Immature natural killer cell (primary cell): ENCODE results near the gene C1RL. TPM values are rescaled to one million over a fixed set of nuclear protein-coding genes. Genes with fewer than 3 reads are reported as not detected.
"Not testable (repeated sequence)": the region's sequence is repeated elsewhere in the genome, so short reads cannot be mapped to it uniquely, and the experiment has no call there.

Source experiments
- DNase-seq, 3 donors: peaks; one replicate each; pipeline ENCODE4 v3.0.0; 2022; ENCODE audit warnings: mixed read lengths in 1 of 3
- H3K27ac Mint-ChIP-seq, 6 donors: one replicate each; pipeline ENCODE4 v1.8.0; 2020; ENCODE audit warnings: mixed read lengths in 6 of 6, mild to moderate bottlenecking in 5 of 6, inconsistent platforms in 4 of 6, moderate library complexity in 3 of 6
- H3K27me3 Mint-ChIP-seq, 3 donors: one replicate each; pipeline ENCODE4 v1.8.0; 2020 to 2021; ENCODE audit warnings: low read depth in 3 of 3, mild to moderate bottlenecking in 3 of 3, mixed read lengths in 3 of 3, moderate library complexity in 3 of 3, inconsistent platforms in 1 of 3
- H3K36me3 Mint-ChIP-seq, 3 donors: one replicate each; pipeline ENCODE4 v1.8.0; 2020; ENCODE audit warnings: mixed read lengths in 3 of 3, inconsistent platforms in 2 of 3, mild to moderate bottlenecking in 2 of 3
- H3K4me1 Mint-ChIP-seq, 2 donors: one replicate each; pipeline ENCODE4 v1.8.0; 2020; ENCODE audit warnings: inconsistent platforms in 2 of 2, mild to moderate bottlenecking in 2 of 2, mixed read lengths in 2 of 2, moderate library complexity in 1 of 2
- H3K4me3 Mint-ChIP-seq, 5 donors: one replicate each; pipeline ENCODE4 v1.8.0; 2020; ENCODE audit warnings: mild to moderate bottlenecking in 5 of 5, mixed read lengths in 5 of 5, inconsistent platforms in 3 of 5, moderate library complexity in 3 of 5
- H3K9me3 Mint-ChIP-seq, 6 donors: one replicate each; pipeline ENCODE4 v1.8.0; 2020; ENCODE audit warnings: mild to moderate bottlenecking in 6 of 6, mixed read lengths in 6 of 6, inconsistent platforms in 4 of 6, moderate library complexity in 3 of 6
- polyA plus RNA-seq, 3 donors: library from polyadenylated mRNA; unstranded; fragments of 300-500 nt; fragmentation: Illumina TruSeq; gene quantifications; one replicate each; pipeline ENCODE4 v1.2.3, GENCODE V29; 2021

The C1RL gene
- polyA plus RNA-seq, 3 donors from 2014 or later, result 0.75 to 10.5 (median 8.5) TPM

GRCh38 chr12:7117670-7118069 is 8.7 kb upstream of the C1RL start:
- H3K9me3 Mint-ChIP-seq, result no peaks in the 10 kb centered on the region
- peaks cover 9 to 30% (median 11%) of the 10 kb centered on the region in 3 donors for H3K36me3 Mint-ChIP-seq
- H3K27me3 Mint-ChIP-seq, result peaks cover 0 to 3% (median 0%) of the 10 kb centered on the region in 3 donors
- DNase-seq, result no peak
- no peak overlapping the region for H3K4me3 Mint-ChIP-seq
- no peak overlapping the region for H3K27ac Mint-ChIP-seq
- H3K4me1 Mint-ChIP-seq, result peaks cover 5 to 9% of the 10 kb centered on the region in 2 donors

- peaks cover 9 to 29% (median 11%) of the 10 kb centered on the region in 3 donors for H3K36me3 Mint-ChIP-seq
- peaks cover 5 to 9% of the 10 kb centered on the region in 2 donors for H3K4me1 Mint-ChIP-seq
- no peak for DNase-seq
- no peak overlapping the region for H3K4me3 Mint-ChIP-seq
- H3K9me3 Mint-ChIP-seq, result no peaks in the 10 kb centered on the region
- H3K27me3 Mint-ChIP-seq, result peaks cover 0 to 3% (median 0%) of the 10 kb centered on the region in 3 donors
- no peak overlapping the region for H3K27ac Mint-ChIP-seq
Measured at GRCh38 chr12:7116916-7117315, 7.9 kb upstream of the C1RL start.

GRCh38 chr12:7116196-7116595 is 7.2 kb upstream of the C1RL start:
- H3K4me1 Mint-ChIP-seq, result peaks cover 5 to 9% of the 10 kb centered on the region in 2 donors
- H3K27ac Mint-ChIP-seq, result no peak overlapping the region
- no peaks in the 10 kb centered on the region for H3K9me3 Mint-ChIP-seq
- no peak for DNase-seq
- peaks cover 9 to 27% (median 11%) of the 10 kb centered on the region in 3 donors for H3K36me3 Mint-ChIP-seq
- H3K4me3 Mint-ChIP-seq, result no peak overlapping the region
- peaks cover 0 to 3% (median 0%) of the 10 kb centered on the region in 3 donors for H3K27me3 Mint-ChIP-seq

- Mint-ChIP-seq H3K4me3 (no peak overlapping the region), H3K36me3 (peaks cover 9 to 27% (median 11%) of the 10 kb centered on the region in 3 donors), H3K4me1 (peaks cover 8 to 16% of the 10 kb centered on the region in 2 donors), H3K27me3 (peaks cover 0 to 3% (median 0%) of the 10 kb centered on the region in 3 donors), H3K27ac (no peak overlapping the region), H3K9me3 (no peaks in the 10 kb centered on the region)
- DNase-seq, result no peak
Measured at GRCh38 chr12:7114851-7115250, 5.8 kb upstream of the C1RL start.

GRCh38 chr12:7114008-7114407 is 5.0 kb upstream of the C1RL start:
- Mint-ChIP-seq H3K36me3 (peaks cover 9 to 27% (median 11%) of the 10 kb centered on the region in 3 donors), H3K27me3 (peaks cover 0 to 4% (median 0%) of the 10 kb centered on the region in 3 donors), H3K4me1 (peaks cover 15 to 24% of the 10 kb centered on the region in 2 donors), H3K27ac (no peak overlapping the region), H3K4me3 (no peak overlapping the region), H3K9me3 (no peaks in the 10 kb centered on the region)
- DNase-seq, result no peak

GRCh38 chr12:7113389-7113871 is 4.4 kb upstream of the C1RL start:
- Mint-ChIP-seq H3K27me3 (peaks cover 1 to 3% (median 3%) of the 10 kb centered on the region in 3 donors), H3K4me1 (peaks cover 18 to 24% of the 10 kb centered on the region in 2 donors), H3K9me3 (no peaks in the 10 kb centered on the region), H3K4me3 (no peak overlapping the region), H3K36me3 (peaks cover 9 to 25% (median 10%) of the 10 kb centered on the region in 3 donors), H3K27ac (peak overlapping the region in 4 of 6 donors; percentile 1 to 17 (median 10))
- DNase-seq, result peak; percentile 58 to 63 (median 58)

GRCh38 chr12:7112041-7112440 is 3.0 kb upstream of the C1RL start:
- Mint-ChIP-seq H3K4me1 (peaks cover 27 to 34% of the 10 kb centered on the region in 2 donors), H3K27ac (no peak overlapping the region), H3K36me3 (peaks cover 0 to 20% (median 9%) of the 10 kb centered on the region in 3 donors), H3K9me3 (no peaks in the 10 kb centered on the region), H3K27me3 (peaks cover 1 to 3% (median 3%) of the 10 kb centered on the region in 3 donors), H3K4me3 (no peak overlapping the region)
- DNase-seq, result no peak

GRCh38 chr12:7110661-7111060 is 1.6 kb upstream of the C1RL start:
- H3K4me3 Mint-ChIP-seq, result peak overlapping the region in 1 of 5 donors; percentile 27
- no peak overlapping the region for H3K27ac Mint-ChIP-seq
- peaks cover 40 to 47% of the 10 kb centered on the region in 2 donors for H3K4me1 Mint-ChIP-seq
- no peak for DNase-seq
- peaks cover 0 to 7% (median under 1%) of the 10 kb centered on the region in 6 donors for H3K9me3 Mint-ChIP-seq
- peaks cover 12 to 15% (median 13%) of the 10 kb centered on the region in 3 donors for H3K36me3 Mint-ChIP-seq
- peaks cover 2 to 3% (median 3%) of the 10 kb centered on the region in 3 donors for H3K27me3 Mint-ChIP-seq

GRCh38 chr12:7109572-7109920 is 532 bp upstream of the C1RL start:
- Mint-ChIP-seq H3K4me3 (peak overlapping the region; percentile 87 to 95 (median 91)), H3K27me3 (peaks cover 1 to 3% (median 3%) of the 10 kb centered on the region in 3 donors), H3K4me1 (peaks cover 43 to 51% of the 10 kb centered on the region in 2 donors), H3K9me3 (peaks cover 0 to 9% (median 2%) of the 10 kb centered on the region in 6 donors), H3K36me3 (peaks cover 12 to 17% (median 14%) of the 10 kb centered on the region in 3 donors), H3K27ac (peak overlapping the region; percentile 69 to 90 (median 82))
- no peak for DNase-seq

- peaks cover 44 to 51% of the 10 kb centered on the region in 2 donors for H3K4me1 Mint-ChIP-seq
- peaks cover 1 to 3% (median 3%) of the 10 kb centered on the region in 3 donors for H3K27me3 Mint-ChIP-seq
- peak overlapping the region; percentile 91 to 95 (median 93) for H3K4me3 Mint-ChIP-seq
- DNase-seq, result peak; percentile 63 to 69 (median 68)
- peaks cover 0 to 9% (median 2%) of the 10 kb centered on the region in 6 donors for H3K9me3 Mint-ChIP-seq
- peaks cover 11 to 21% (median 12%) of the 10 kb centered on the region in 3 donors for H3K36me3 Mint-ChIP-seq
- peak overlapping the region; percentile 89 to 95 (median 91) for H3K27ac Mint-ChIP-seq
Measured at GRCh38 chr12:7108003-7108795, 815 bp downstream of the C1RL start.

GRCh38 chr12:7107636-7108002 is 1.4 kb downstream of the C1RL start:
- H3K4me1 Mint-ChIP-seq, result peaks cover 45 to 53% of the 10 kb centered on the region in 2 donors
- H3K27me3 Mint-ChIP-seq, result peaks cover 1 to 3% (median 3%) of the 10 kb centered on the region in 3 donors

GRCh38 chr12:7107181-7107580 is 1.8 kb downstream of the C1RL start:
- Mint-ChIP-seq H3K4me3 (peak overlapping the region; percentile 49 to 62 (median 56)), H3K36me3 (peaks cover 12 to 21% (median 20%) of the 10 kb centered on the region in 3 donors), H3K27ac (peak overlapping the region in 2 of 6 donors; percentile 15 to 36), H3K4me1 (peaks cover 46 to 57% of the 10 kb centered on the region in 2 donors)
- H3K9me3 Mint-ChIP-seq, DNase-seq, H3K27me3 Mint-ChIP-seq: not testable (repeated sequence)

More at GRCh38 chr12:7107636-7108002, 1.4 kb downstream of the C1RL start:
- Mint-ChIP-seq H3K9me3 (peaks cover 0 to 9% (median 2%) of the 10 kb centered on the region in 6 donors), H3K36me3 (peaks cover 12 to 21% (median 16%) of the 10 kb centered on the region in 3 donors), H3K27ac (peak overlapping the region; percentile 89 to 95 (median 91)), H3K4me3 (peak overlapping the region; percentile 91 to 95 (median 93))
- no peak for DNase-seq

GRCh38 chr12:7106082-7106481 is 2.9 kb downstream of the C1RL start:
- peak overlapping the region in 3 of 6 donors; percentile 10 to 64 (median 12) for H3K27ac Mint-ChIP-seq
- peak overlapping the region in 4 of 5 donors; percentile 49 to 62 (median 56) for H3K4me3 Mint-ChIP-seq
- H3K36me3 Mint-ChIP-seq, result peaks cover 12 to 23% (median 21%) of the 10 kb centered on the region in 3 donors
- peaks cover 0 to 9% (median 2%) of the 10 kb centered on the region in 6 donors for H3K9me3 Mint-ChIP-seq
- H3K27me3 Mint-ChIP-seq, result peaks cover 1 to 3% (median 3%) of the 10 kb centered on the region in 3 donors
- peaks cover 46 to 58% of the 10 kb centered on the region in 2 donors for H3K4me1 Mint-ChIP-seq
- DNase-seq, result no peak
